Measurements from ENCODE around the gene ACTL6B.
"Not testable (repeated sequence)": the region's sequence is repeated elsewhere in the genome, so short reads cannot be mapped to it uniquely, and the experiment has no call there.

ACTL6B gene

DNA sequence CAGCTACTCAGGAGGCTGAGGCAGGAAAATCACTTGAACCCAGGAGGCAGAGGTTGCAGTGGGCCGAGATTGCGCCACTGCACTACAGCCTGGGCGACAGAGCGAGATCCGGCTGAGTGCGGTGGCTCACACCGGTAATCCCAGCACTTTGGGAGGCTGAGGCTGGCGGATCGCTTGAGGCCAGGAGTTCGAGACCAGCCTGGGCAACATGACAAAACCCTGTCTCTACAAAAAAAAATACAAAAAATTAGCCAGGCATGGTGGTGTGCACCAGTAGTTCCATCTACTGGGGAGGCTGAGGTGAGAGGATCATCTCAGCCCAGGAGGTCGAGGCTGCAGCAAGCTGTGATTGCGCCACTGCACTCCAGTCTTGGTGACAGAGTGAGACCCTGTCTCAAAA, 12.9 kb upstream of the ACTL6B start:
- WGBS (ENCODE audit: extremely low coverage, insufficient coverage, low lambda C conversion rate), result no CpG with 5 or more reads among the region's 12 CpGs
- H2BK120ac ChIP-seq (ENCODE audit: low read depth, low read length); H3K36me3 ChIP-seq (ENCODE audit: control insufficient read depth, insufficient read depth, low read length); H3K4me3 ChIP-seq (ENCODE audit: low read length); H3K23ac ChIP-seq (ENCODE audit: low read length); H2BK5ac ChIP-seq (ENCODE audit: low read length); H3K56ac ChIP-seq (ENCODE audit: low read length); H3K4ac ChIP-seq (ENCODE audit: low read depth, low read length); H4K5ac ChIP-seq (ENCODE audit: low read length); H3K79me1 ChIP-seq (ENCODE audit: low read length); H2AK5ac ChIP-seq (ENCODE audit: low read length); H3K27me3 ChIP-seq (ENCODE audit: insufficient read depth, low read length, poor library complexity); H3K4me2 ChIP-seq (ENCODE audit: low read length); H2BK15ac ChIP-seq (replicated peaks; ENCODE audit: low read depth); DNase-seq; H3K18ac ChIP-seq (ENCODE audit: low read length); H3K4me1 ChIP-seq (ENCODE audit: control insufficient read depth, low read depth, low read length); H3K79me2 ChIP-seq (ENCODE audit: control insufficient read depth, insufficient read depth, low read length); H3K9ac ChIP-seq (ENCODE audit: low read length); H3K27ac ChIP-seq (ENCODE audit: low read depth, low read length); H4K8ac ChIP-seq (ENCODE audit: low read depth, low read length): not testable (repeated sequence)

DNA sequence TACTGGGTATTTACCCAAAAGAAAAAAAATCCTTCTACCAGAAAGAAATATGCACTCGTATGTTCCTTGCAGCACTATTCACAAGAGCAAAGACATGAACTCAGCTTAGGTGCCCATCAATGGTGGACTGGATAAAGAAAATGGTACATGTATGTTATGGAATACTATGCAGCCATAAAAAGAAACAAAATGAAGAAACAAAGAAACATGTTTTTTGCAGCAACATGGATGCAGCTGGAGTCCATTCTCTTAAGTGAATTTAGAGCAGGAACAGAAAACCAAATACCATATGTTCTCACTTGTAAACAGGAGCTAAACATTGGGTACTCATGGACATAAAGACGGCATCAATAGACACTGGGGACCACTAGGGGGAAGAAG, 11.8 kb upstream of the ACTL6B start:
- Histone ChIP-seq H2AK5ac (ENCODE audit: low read length) (no peak overlapping the region), H3K4me1 (ENCODE audit: control insufficient read depth, low read depth, low read length) (no peaks in the 10 kb centered on the region), H3K56ac (ENCODE audit: low read length) (no peak overlapping the region), H3K4me2 (ENCODE audit: low read length) (no peak overlapping the region), H3K36me3 (ENCODE audit: control insufficient read depth, insufficient read depth, low read length) (no peaks in the 10 kb centered on the region), H3K4me3 (ENCODE audit: low read length) (no peak overlapping the region), H3K27me3 (ENCODE audit: insufficient read depth, low read length, poor library complexity) (no peaks in the 10 kb centered on the region), H3K4ac (ENCODE audit: low read depth, low read length) (no peak overlapping the region), H3K9ac (ENCODE audit: low read length) (no peak overlapping the region), H3K23ac (ENCODE audit: low read length) (no peak overlapping the region), H3K79me2 (ENCODE audit: control insufficient read depth, insufficient read depth, low read length) (no peaks in the 10 kb centered on the region), H3K18ac (ENCODE audit: low read length) (no peak overlapping the region), H4K8ac (ENCODE audit: low read depth, low read length) (no peak overlapping the region), H4K5ac (ENCODE audit: low read length) (no peak overlapping the region), H3K79me1 (ENCODE audit: low read length) (no peaks in the 10 kb centered on the region), H2BK5ac (ENCODE audit: low read length) (no peak overlapping the region), H2BK120ac (ENCODE audit: low read depth, low read length) (no peak overlapping the region), H3K27ac (ENCODE audit: low read depth, low read length) (no peak overlapping the region), H2BK15ac (replicated peaks; ENCODE audit: low read depth) (no peak overlapping the region)
- DNase-seq, result no peak
- no CpG with 5 or more reads among the region's 2 CpGs for WGBS (ENCODE audit: extremely low coverage, insufficient coverage, low lambda C conversion rate)

DNA sequence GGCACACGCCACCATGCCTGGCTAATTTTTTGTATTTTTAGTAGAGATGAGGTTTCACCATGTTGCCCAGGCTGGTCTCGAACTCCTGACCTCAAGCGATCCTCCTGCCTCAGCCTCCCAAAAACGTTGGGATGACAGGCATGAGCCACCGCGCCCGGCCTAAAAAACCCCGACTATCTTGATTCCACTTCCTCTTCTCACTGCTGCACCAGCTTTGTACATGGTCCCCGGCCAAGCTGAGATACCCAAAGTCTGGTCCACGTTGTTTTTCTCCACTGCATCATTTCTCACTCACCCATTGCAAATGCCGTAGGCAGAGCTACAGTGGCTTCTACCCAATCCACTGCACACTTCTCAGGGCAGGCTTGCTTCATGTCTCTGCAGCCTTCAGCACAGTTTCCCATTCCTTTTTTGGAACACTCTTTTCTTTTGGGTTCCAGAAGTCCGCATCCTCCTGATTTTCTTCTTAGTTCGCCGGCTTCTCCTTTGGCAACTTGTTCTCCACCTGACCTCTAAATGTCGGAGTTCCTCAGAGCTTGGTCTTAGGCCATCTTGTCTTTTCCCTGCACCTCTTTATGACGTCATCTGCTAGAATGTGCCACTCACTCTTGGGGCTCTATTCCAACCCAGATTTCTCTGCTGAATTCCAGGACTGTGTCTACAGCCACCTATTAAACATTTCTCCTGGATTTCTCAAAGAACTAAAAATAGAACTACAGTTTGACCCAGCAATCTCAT, 11.3 kb upstream of the ACTL6B start:
- no peaks in the 10 kb centered on the region for H3K36me3 ChIP-seq (ENCODE audit: control insufficient read depth, insufficient read depth, low read length)
- H3K4me2 ChIP-seq (ENCODE audit: low read length), result no peak overlapping the region
- H4K5ac ChIP-seq (ENCODE audit: low read length), result no peak overlapping the region
- no peak overlapping the region for H3K27ac ChIP-seq (ENCODE audit: low read depth, low read length)
- WGBS (ENCODE audit: extremely low coverage, insufficient coverage, low lambda C conversion rate), result no CpG with 5 or more reads among the region's 16 CpGs
- no peak overlapping the region for H4K8ac ChIP-seq (ENCODE audit: low read depth, low read length)
- no peak overlapping the region for H3K4ac ChIP-seq (ENCODE audit: low read depth, low read length)
- H3K79me2 ChIP-seq (ENCODE audit: control insufficient read depth, insufficient read depth, low read length), result no peaks in the 10 kb centered on the region
- H3K27me3 ChIP-seq (ENCODE audit: insufficient read depth, low read length, poor library complexity), result no peaks in the 10 kb centered on the region
- DNase-seq, result no peak
- H2BK120ac ChIP-seq (ENCODE audit: low read depth, low read length), result no peak overlapping the region
- no peak overlapping the region for H3K4me3 ChIP-seq (ENCODE audit: low read length)
- no peaks in the 10 kb centered on the region for H3K4me1 ChIP-seq (ENCODE audit: control insufficient read depth, low read depth, low read length)
- no peak overlapping the region for H3K56ac ChIP-seq (ENCODE audit: low read length)
- H3K79me1 ChIP-seq (ENCODE audit: low read length), result no peaks in the 10 kb centered on the region
- H2AK5ac ChIP-seq (ENCODE audit: low read length), result no peak overlapping the region
- no peak overlapping the region for H2BK5ac ChIP-seq (ENCODE audit: low read length)
- H3K9ac ChIP-seq (ENCODE audit: low read length), result no peak overlapping the region
- no peak overlapping the region for H2BK15ac ChIP-seq (replicated peaks; ENCODE audit: low read depth)
- H3K23ac ChIP-seq (ENCODE audit: low read length), result no peak overlapping the region
- no peak overlapping the region for H3K18ac ChIP-seq (ENCODE audit: low read length)

DNA sequence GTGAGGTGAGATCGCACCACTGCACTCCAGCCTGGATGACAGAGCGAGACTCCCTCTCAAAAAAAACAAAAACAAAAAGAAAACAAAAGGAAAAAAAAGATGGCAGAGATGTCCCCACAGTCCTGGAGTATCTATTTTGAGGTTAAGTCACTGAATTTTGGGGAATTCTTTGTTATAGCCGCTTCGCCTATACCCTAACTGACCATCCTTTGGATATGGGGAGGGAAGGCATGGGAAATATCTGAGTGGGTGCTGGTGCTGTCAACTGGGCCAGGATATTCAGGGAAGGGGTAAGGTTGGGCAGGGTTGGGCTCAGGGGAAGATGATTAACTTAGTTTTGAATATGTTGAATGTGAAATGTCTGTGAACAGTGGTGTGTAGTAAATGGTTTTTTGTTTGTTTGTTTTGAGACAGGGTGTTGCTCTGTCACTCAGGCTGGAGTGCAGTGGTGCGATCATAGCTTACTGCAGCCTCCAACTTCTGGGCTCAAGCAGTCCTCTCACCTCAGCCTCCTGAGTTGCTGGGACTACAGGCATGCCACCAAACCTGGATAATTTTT, 9.0 kb upstream of the ACTL6B start:
- no CpG with 5 or more reads among the region's 5 CpGs for WGBS (ENCODE audit: extremely low coverage, insufficient coverage, low lambda C conversion rate)
- H3K27ac ChIP-seq (ENCODE audit: low read depth, low read length), result no peak overlapping the region

DNA sequence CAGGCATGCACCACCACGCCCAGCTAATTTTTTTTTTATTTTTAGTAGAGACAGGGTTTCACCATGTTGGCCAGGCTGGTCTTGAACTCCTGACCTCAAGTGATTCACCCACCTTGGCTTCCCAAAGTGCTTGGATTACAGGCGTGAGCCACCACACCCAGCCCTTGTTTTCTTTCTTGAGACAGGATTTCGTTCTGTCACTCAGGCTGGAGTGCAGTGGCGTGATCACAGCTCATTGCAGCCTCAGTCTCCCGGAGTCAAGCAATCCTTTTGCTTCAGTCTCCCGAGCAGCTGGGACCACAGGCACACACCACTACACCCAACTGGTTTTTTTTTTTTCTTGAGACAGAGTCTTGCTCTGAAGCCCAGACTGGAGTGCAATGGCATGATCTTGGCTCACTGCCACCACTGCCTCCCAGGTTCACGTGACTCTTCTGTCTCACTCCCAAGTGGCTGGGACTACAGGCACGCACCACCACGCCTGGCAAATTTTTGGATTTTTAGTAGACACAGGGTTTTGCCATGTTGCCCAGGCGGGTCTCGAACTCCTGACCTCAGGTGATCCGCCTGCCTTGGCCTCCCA, 6.0 kb upstream of the ACTL6B start:
- H3K79me2 ChIP-seq (ENCODE audit: control insufficient read depth, insufficient read depth, low read length), result not testable (repeated sequence)
- WGBS (ENCODE audit: extremely low coverage, insufficient coverage, low lambda C conversion rate), result no CpG with 5 or more reads among the region's 12 CpGs

More for the DNA sequence above, 9.0 kb upstream of the ACTL6B start:
- no peak overlapping the region for H2BK5ac ChIP-seq (ENCODE audit: low read length)
- H3K23ac ChIP-seq (ENCODE audit: low read length), result no peak overlapping the region
- H3K4me1 ChIP-seq (ENCODE audit: control insufficient read depth, low read depth, low read length), result no peaks in the 10 kb centered on the region
- H3K79me2 ChIP-seq (ENCODE audit: control insufficient read depth, insufficient read depth, low read length), result no peaks in the 10 kb centered on the region
- DNase-seq, result no peak
- no peak overlapping the region for H3K56ac ChIP-seq (ENCODE audit: low read length)
- H3K9ac ChIP-seq (ENCODE audit: low read length), result no peak overlapping the region
- no peak overlapping the region for H2AK5ac ChIP-seq (ENCODE audit: low read length)
- H3K4ac ChIP-seq (ENCODE audit: low read depth, low read length), result no peak overlapping the region
- no peak overlapping the region for H4K8ac ChIP-seq (ENCODE audit: low read depth, low read length)
- no peak overlapping the region for H2BK120ac ChIP-seq (ENCODE audit: low read depth, low read length)
- no peak overlapping the region for H2BK15ac ChIP-seq (replicated peaks; ENCODE audit: low read depth)
- no peaks in the 10 kb centered on the region for H3K36me3 ChIP-seq (ENCODE audit: control insufficient read depth, insufficient read depth, low read length)
- H4K5ac ChIP-seq (ENCODE audit: low read length), result no peak overlapping the region
- H3K79me1 ChIP-seq (ENCODE audit: low read length), result no peaks in the 10 kb centered on the region
- no peaks in the 10 kb centered on the region for H3K27me3 ChIP-seq (ENCODE audit: insufficient read depth, low read length, poor library complexity)
- no peak overlapping the region for H3K4me3 ChIP-seq (ENCODE audit: low read length)
- no peak overlapping the region for H3K4me2 ChIP-seq (ENCODE audit: low read length)
- no peak overlapping the region for H3K18ac ChIP-seq (ENCODE audit: low read length)

More for the DNA sequence above, 6.0 kb upstream of the ACTL6B start:
- H3K9ac ChIP-seq (ENCODE audit: low read length); H3K79me1 ChIP-seq (ENCODE audit: low read length); H3K4me1 ChIP-seq (ENCODE audit: control insufficient read depth, low read depth, low read length); DNase-seq; H2AK5ac ChIP-seq (ENCODE audit: low read length); H3K56ac ChIP-seq (ENCODE audit: low read length); H4K8ac ChIP-seq (ENCODE audit: low read depth, low read length); H3K18ac ChIP-seq (ENCODE audit: low read length); H3K23ac ChIP-seq (ENCODE audit: low read length); H3K4me3 ChIP-seq (ENCODE audit: low read length); H3K27me3 ChIP-seq (ENCODE audit: insufficient read depth, low read length, poor library complexity); H3K4me2 ChIP-seq (ENCODE audit: low read length); H4K5ac ChIP-seq (ENCODE audit: low read length); H3K27ac ChIP-seq (ENCODE audit: low read depth, low read length); H2BK15ac ChIP-seq (replicated peaks; ENCODE audit: low read depth); H2BK120ac ChIP-seq (ENCODE audit: low read depth, low read length); H3K36me3 ChIP-seq (ENCODE audit: control insufficient read depth, insufficient read depth, low read length); H3K4ac ChIP-seq (ENCODE audit: low read depth, low read length); H2BK5ac ChIP-seq (ENCODE audit: low read length): not testable (repeated sequence)

Data from mesendoderm (in vitro differentiated cells).